Measurements from ENCODE around the gene LAMA1.

LAMA1 gene

DNA sequence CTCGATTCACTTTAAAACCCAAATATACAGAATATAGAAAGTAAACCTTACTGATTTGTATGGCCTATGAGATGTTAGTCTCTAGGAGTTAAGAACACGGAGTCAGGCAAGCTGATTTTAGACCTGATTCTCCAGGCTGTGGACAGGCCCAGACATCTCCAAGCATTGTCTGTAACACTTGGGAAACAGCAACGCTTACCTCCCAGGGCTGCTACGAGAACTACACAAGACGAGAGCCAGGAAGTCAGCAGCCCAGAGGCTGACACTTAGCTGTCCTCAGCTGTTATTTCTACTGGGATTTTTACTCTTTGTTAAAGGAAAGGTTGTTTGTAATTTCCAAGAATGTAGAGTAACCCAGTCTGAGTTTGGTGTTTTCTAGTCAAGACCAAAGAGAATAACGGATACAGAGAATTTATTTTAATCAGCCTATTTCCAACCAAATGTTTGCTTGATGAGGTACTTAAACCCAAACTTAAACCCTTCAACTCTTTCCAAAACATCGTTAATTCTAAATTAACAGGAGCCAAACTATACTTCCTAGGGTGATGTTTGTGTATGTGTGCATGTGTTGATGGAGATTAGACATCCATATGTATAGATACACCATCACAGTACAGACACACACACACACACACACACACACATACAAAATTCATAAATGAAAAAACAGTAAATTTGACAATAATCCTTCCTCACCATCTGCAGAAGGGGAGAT, 123.4 kb downstream of the LAMA1 start:
- TF ChIP-seq, protein P1, sequence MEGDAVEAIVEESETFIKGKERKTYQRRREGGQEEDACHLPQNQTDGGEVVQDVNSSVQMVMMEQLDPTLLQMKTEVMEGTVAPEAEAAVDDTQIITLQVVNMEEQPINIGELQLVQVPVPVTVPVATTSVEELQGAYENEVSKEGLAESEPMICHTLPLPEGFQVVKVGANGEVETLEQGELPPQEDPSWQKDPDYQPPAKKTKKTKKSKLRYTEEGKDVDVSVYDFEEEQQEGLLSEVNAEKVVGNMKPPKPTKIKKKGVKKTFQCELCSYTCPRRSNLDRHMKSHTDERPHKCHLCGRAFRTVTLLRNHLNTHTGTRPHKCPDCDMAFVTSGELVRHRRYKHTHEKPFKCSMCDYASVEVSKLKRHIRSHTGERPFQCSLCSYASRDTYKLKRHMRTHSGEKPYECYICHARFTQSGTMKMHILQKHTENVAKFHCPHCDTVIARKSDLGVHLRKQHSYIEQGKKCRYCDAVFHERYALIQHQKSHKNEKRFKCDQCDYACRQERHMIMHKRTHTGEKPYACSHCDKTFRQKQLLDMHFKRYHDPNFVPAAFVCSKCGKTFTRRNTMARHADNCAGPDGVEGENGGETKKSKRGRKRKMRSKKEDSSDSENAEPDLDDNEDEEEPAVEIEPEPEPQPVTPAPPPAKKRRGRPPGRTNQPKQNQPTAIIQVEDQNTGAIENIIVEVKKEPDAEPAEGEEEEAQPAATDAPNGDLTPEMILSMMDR (IDR thresholded peaks at IDR 0.05; ENCODE audit: low read depth, low read length), result no peak
- in situ Hi-C loops (cut with HindIII; ENCODE audit: low sequenced_read_pairs), result no loop called here
- no peak for DNase-seq (ENCODE audit: low read depth, low spot score)
- no peak overlapping the region for H3K4me3 ChIP-seq (ENCODE audit: low read depth, low read length)

DNA sequence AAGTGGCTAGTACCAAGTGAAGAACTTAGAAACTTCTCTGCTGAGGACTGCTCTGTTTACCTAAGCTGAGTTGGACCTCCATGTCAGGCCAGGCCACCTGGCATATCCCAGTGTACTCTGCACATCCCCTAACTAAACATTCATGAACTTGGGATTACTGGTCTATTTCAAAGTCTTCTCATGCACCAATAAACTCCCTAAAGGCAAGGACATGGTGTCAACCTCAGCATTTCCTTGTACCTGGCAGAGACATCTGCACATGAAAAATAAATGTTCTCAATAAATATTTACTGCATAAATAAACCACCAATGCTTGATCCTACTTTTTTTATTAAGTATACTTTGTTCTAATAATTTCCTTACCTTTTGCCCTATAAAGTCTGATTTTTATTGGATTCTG, 124.8 kb downstream of the LAMA1 start:
- TF ChIP-seq, protein P1 (IDR thresholded peaks at IDR 0.05; ENCODE audit: low read depth, low read length), result no peak
- in situ Hi-C loops (cut with HindIII; ENCODE audit: low sequenced_read_pairs), result no loop called here
- no peak for DNase-seq (ENCODE audit: low read depth, low spot score)
- H3K4me3 ChIP-seq (ENCODE audit: low read depth, low read length), result no peak overlapping the region

DNA sequence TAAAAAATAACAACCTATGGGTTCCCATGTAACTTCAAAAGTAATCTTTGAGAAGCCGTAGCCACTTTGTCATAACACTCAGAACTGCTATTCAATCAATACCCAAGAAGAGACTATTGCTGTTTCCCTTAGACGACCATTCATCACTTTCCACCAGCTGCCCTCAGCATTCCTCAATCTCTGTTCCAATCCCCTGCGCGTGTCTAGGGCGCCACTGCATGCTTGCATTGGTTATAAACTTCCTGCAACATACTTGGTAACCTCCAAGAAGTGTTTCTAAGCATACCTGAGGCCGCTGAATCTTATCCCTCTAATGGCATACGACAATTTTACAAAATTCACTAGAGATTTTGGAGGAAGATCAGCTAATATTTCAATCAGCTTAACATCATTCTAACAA, 134.2 kb downstream of the LAMA1 start:
- no peak overlapping the region for H3K4me3 ChIP-seq (ENCODE audit: low read depth, low read length)
- no peak for DNase-seq (ENCODE audit: low read depth, low spot score)
- in situ Hi-C loops (cut with HindIII; ENCODE audit: low sequenced_read_pairs), result no loop called here
- TF ChIP-seq, protein P1 (IDR thresholded peaks at IDR 0.05; ENCODE audit: low read depth, low read length), result no peak

DNA sequence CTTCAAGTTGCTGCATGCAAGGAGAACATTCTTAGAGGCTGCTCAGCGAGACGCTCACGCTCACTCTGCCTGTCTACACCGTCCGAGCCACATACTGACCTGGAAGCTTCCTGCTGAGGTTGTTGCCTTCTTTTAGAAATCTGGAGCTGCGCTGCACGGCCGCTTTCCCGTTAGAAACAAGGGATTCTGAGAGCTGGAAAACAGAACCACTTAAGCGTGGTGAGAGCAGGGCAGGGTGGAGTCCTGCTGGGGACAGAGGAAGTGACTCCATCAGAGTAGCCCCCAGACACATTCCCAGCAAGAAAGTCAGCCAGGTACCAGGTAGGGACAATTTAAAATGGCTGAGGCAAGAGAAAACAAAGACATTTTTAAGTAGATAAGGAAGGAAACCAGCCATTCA, 135.2 kb downstream of the LAMA1 start:
- in situ Hi-C loops (cut with HindIII; ENCODE audit: low sequenced_read_pairs), result no loop called here
- no peak overlapping the region for H3K4me3 ChIP-seq (ENCODE audit: low read depth, low read length)
- TF ChIP-seq, protein P1 (IDR thresholded peaks at IDR 0.05; ENCODE audit: low read depth, low read length), result no peak
- no peak for DNase-seq (ENCODE audit: low read depth, low spot score)

DNA sequence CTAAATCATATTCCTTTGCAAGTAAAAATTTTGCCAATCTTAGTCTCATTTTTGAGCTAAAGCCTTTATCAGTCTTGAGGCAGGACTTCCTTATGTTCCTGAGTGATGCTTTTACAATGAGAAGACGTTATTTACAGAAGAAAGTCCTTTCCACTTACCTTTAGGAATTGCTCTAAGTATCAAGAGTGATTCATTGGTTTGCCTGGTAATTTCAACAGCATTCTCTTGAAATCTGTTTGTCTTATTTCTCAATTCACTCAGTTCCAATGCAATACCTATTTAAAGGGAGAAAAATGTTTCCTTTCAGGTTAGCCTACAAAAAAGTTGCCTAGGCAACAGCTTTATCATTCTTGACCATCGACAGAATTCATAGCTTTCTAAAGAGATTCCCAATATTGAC, 137.2 kb downstream of the LAMA1 start:
- H3K4me3 ChIP-seq (ENCODE audit: low read depth, low read length), result no peak overlapping the region
- no peak for DNase-seq (ENCODE audit: low read depth, low spot score)
- TF ChIP-seq, protein P1 (IDR thresholded peaks at IDR 0.05; ENCODE audit: low read depth, low read length), result no peak
- in situ Hi-C loops (cut with HindIII; ENCODE audit: low sequenced_read_pairs), result no loop called here

DNA sequence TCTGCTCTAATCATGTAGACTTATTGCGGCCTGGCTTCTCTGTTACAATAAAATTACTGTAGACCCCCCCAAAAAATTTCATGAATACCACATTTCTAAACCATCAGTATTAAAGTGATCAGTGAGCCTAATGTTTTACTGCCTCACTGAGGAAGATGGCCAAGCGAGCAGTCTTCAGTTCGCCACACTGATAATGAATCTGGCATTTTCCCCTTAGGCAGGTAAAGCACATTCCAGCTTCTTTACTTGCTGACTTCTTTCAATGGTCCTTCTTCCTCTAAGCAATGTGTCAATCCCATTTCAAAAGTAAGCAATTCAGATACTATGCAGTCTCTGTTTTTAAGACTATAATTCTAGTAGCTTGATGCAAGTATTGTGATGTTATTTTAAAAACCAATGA, 137.6 kb downstream of the LAMA1 start:
- no peak overlapping the region for H3K4me3 ChIP-seq (ENCODE audit: low read depth, low read length)
- TF ChIP-seq, protein P1 (IDR thresholded peaks at IDR 0.05; ENCODE audit: low read depth, low read length), result no peak
- DNase-seq (ENCODE audit: low read depth, low spot score), result no peak
- in situ Hi-C loops (cut with HindIII; ENCODE audit: low sequenced_read_pairs), result no loop called here
